Endothelial cell of umbilical vein (primary cell): ENCODE measurements around the gene TOP2A. TPM values are rescaled to one million over a fixed set of nuclear protein-coding genes. Genes with fewer than 3 reads are reported as not detected.

Experiments used
- BruUV-seq: library from RNA; stranded (reverse); fragments of 400-500 nt; replicated peaks from 2 replicates; lab custom pipeline; 2021; lab: Mats Ljungman, UMichigan
- CTCF ChIA-PET: fragments of 300-600, 350-600 bp; sonication (Branson Sonifier 250); formaldehyde crosslinking; loops from one replicate; lab custom pipeline; 2021; ENCODE audit warnings: antibody characterized with exemption, inconsistent platforms; lab: Charles Lee
- POLR2A ChIA-PET: fragments of 300-600, 350-600 bp; sonication (Branson Sonifier 250); formaldehyde crosslinking; loops from one replicate; lab custom pipeline; 2021; ENCODE audit warnings: antibody characterized with exemption, inconsistent platforms; lab: Charles Lee
- DNase-seq: peaks from one replicate; pipeline ENCODE4 v3.0.0-alpha.2; 2011; ENCODE audit warnings: low read depth, low spot score
- FAIRE-seq: peaks from 2 replicates; lab custom pipeline; 2011; peaks lifted over from hg19 to GRCh38; lab: Jason Lieb, UNC
- H2AFZ ChIP-seq: 2 replicates; pipeline ENCODE4 v1.6.0; 2012; ENCODE audit warnings: low read depth, low read length, control low read depth, inconsistent platforms
- H3K27ac ChIP-seq: 2 replicates; pipeline ENCODE4 v1.5.1; 2011; ENCODE audit warnings: low read depth, mild to moderate bottlenecking, control low read depth, low read length, moderate library complexity; ENCODE audit not compliant: insufficient read depth
- H3K27me3 ChIP-seq, 2 experiments: 2 replicates each; pipeline versions ENCODE4 v1.6.0 to v1.6.1; 2011; ENCODE audit warnings: low read length in 2 of 2, mixed read lengths in 1 of 2; ENCODE audit not compliant: control insufficient read depth in 2 of 2, insufficient read depth in 2 of 2
- H3K36me3 ChIP-seq, 2 experiments: 2 replicates in 1 of 2; 3 replicates in 1 of 2; pipeline ENCODE4 v1.5.1; 2011; ENCODE audit warnings: low read length in 2 of 2, mild to moderate bottlenecking in 1 of 2, moderate library complexity in 1 of 2; ENCODE audit not compliant: control insufficient read depth in 2 of 2, insufficient read depth in 2 of 2; ENCODE audit errors: extremely low read depth in 1 of 2
- H3K4me1 ChIP-seq: 3 replicates; pipeline ENCODE4 v1.5.1; 2011; ENCODE audit warnings: mild to moderate bottlenecking, low read length; ENCODE audit not compliant: control insufficient read depth, insufficient read depth; ENCODE audit errors: extremely low read depth
- H3K4me2 ChIP-seq: 2 replicates; pipeline ENCODE4 v1.6.1; 2011; ENCODE audit warnings: low read length, control low read depth, mixed read lengths; ENCODE audit not compliant: insufficient read depth
- H3K4me3 ChIP-seq, 3 experiments: fragments of 200-600 bp in 1 of 3; sonication (generic), shearing (Covaris generic) in 1 of 3; replicated peaks in 1 of 3; 2 replicates each; pipeline ENCODE4 v1.5.1; 2011 to 2016; ENCODE audit warnings: control low read depth in 3 of 3, low read length in 3 of 3, mild to moderate bottlenecking in 2 of 3, inconsistent platforms in 1 of 3, low read depth in 1 of 3, moderate library complexity in 1 of 3; ENCODE audit not compliant: insufficient read depth in 1 of 3
- H3K79me2 ChIP-seq: 2 replicates; pipeline ENCODE4 v1.6.0; 2012; ENCODE audit warnings: low read length, inconsistent platforms; ENCODE audit not compliant: control insufficient read depth, insufficient read depth
- H3K9ac ChIP-seq: replicated peaks from 2 replicates; pipeline ENCODE3; 2011; ENCODE audit warnings: low read length, control low read depth; ENCODE audit not compliant: insufficient read depth; ENCODE audit errors: extremely low read depth
- H3K9me1 ChIP-seq: replicated peaks from 3 replicates; pipeline ENCODE4 v1.6.0; 2011; ENCODE audit warnings: mild to moderate bottlenecking, low read length; ENCODE audit not compliant: control insufficient read depth, insufficient read depth; ENCODE audit errors: extremely low read depth
- H3K9me3 ChIP-seq: replicated peaks from 2 replicates; pipeline ENCODE4 v1.5.1; 2012; ENCODE audit warnings: low read length, inconsistent platforms; ENCODE audit not compliant: control insufficient read depth, insufficient read depth
- H4K20me1 ChIP-seq: replicated peaks from 2 replicates; pipeline ENCODE3; 2011; ENCODE audit warnings: mild to moderate bottlenecking, low read length; ENCODE audit not compliant: control insufficient read depth, insufficient read depth; ENCODE audit errors: extremely low read depth
- CTCF ChIP-seq, 2 donors: IDR thresholded peaks; 1 replicate in 1 of 2; 2 replicates in 1 of 2; pipeline ENCODE4 v1.5.1; 2011; ENCODE audit warnings: low read length in 2 of 2, mild to moderate bottlenecking in 2 of 2, moderate library complexity in 2 of 2, control low read depth in 1 of 2, inconsistent platforms in 1 of 2, low read depth in 1 of 2; ENCODE audit not compliant: insufficient read depth in 1 of 2; ENCODE audit errors: extremely low read depth in 1 of 2
- EZH2 ChIP-seq: IDR thresholded peaks from 2 replicates; pipeline ENCODE4 v1.6.1; 2012; ENCODE audit warnings: borderline replicate concordance, low read depth, mild to moderate bottlenecking, moderate library complexity, low read length, inconsistent platforms; ENCODE audit not compliant: severe bottlenecking
- FOS ChIP-seq: IDR thresholded peaks from 2 replicates; pipeline ENCODE4 v1.6.1; 2011; ENCODE audit warnings: mild to moderate bottlenecking, low read length, moderate library complexity, borderline replicate concordance; ENCODE audit not compliant: insufficient read depth
- GATA2 ChIP-seq: IDR thresholded peaks from 2 replicates; pipeline ENCODE4 v1.7.0; 2011; ENCODE audit warnings: low read depth, mild to moderate bottlenecking, moderate library complexity, mixed read lengths, low read length; ENCODE audit not compliant: insufficient read length, insufficient read depth
- JUN ChIP-seq: IDR thresholded peaks from 2 replicates; pipeline ENCODE4 v1.6.1; 2011; ENCODE audit warnings: borderline replicate concordance, low read depth; ENCODE audit not compliant: insufficient read length, insufficient read depth
- MAX ChIP-seq: IDR thresholded peaks from 2 replicates; pipeline ENCODE4 v1.6.1; 2011; ENCODE audit not compliant: insufficient read depth, insufficient read length
- MYC ChIP-seq: IDR thresholded peaks from one replicate; pipeline ENCODE4 v1.6.1; 2011; ENCODE audit warnings: mild to moderate bottlenecking, low read depth, low read length
- POLR2A ChIP-seq: IDR thresholded peaks from 2 replicates; pipeline ENCODE4 v1.6.1; 2012; ENCODE audit warnings: low read depth, mild to moderate bottlenecking, control low read depth, low read length
- POLR2AphosphoS5 ChIP-seq: IDR thresholded peaks from 2 replicates; pipeline ENCODE4 v1.6.1; 2012; ENCODE audit warnings: low read depth, mild to moderate bottlenecking, control low read depth, low read length, moderate library complexity; ENCODE audit not compliant: insufficient read depth
- dilution Hi-C: fragments of 300-500 bp; cut with MboI; formaldehyde crosslinking; loops from one replicate; pipeline ENCODE4 v1.15.0; 2019; ENCODE audit warnings: low sequenced_read_pairs; ENCODE audit not compliant: extremely low pct_ligation_motif_present
- intact Hi-C: fragments of 100-400 bp; cut with micrococcal nuclease; formaldehyde crosslinking; loops from one replicate; pipeline ENCODE4 v1.10.0; 2022
- polyA plus RNA-seq, 4 experiments: library from polyadenylated mRNA; depleted of rRNA in 3 of 4; stranded (reverse) in 3 of 4; unstranded in 1 of 4; fragments of >200 nt; gene quantifications; 2 replicates each; pipeline versions ENCODE4 v1.2.1 to v1.2.3, GENCODE V29; 2011 to 2012; ENCODE audit warnings: missing spikeins in 1 of 4
- total RNA-seq: library from RNA; stranded (reverse); gene quantifications from 2 replicates; pipeline ENCODE4 v1.2.3, GENCODE V29; 2021

The TOP2A gene
- total and polyA plus RNA-seq, 2 donors (not counting 3 experiments of a cell fraction or from before 2014, with no cell fraction given), result 31.3 to 160 TPM

GRCh38 chr17:40460604-40460967, 42.9 kb upstream of the TOP2A start:
- CTCF ChIA-PET, result interaction anchor here (0.5 to 4.5 kb wide), 9 partner anchors 10 to 155 kb away, joined by 3 to 31 read pairs (median 3); no protein-coding TSS in a partner anchor
- no peaks in the 10 kb centered on the region for H3K9me1 ChIP-seq
- DNase-seq, result no peak
- H3K9me3 ChIP-seq, result no peaks in the 10 kb centered on the region
- FAIRE-seq, result no peak
- H3K79me2 ChIP-seq, result no peaks in the 10 kb centered on the region
- no peaks in the 10 kb centered on the region for H3K27me3 ChIP-seq
- POLR2A ChIA-PET, result no interaction called here
- no peak for TF ChIP-seq FOS
- dilution Hi-C loops (no loop called here), intact Hi-C loops (no loop called here)
- peaks cover 12 to 37% of the 10 kb centered on the region in 2 experiments for H3K36me3 ChIP-seq
- H3K4me3 ChIP-seq, result no peak overlapping the region
- H3K9ac ChIP-seq, result no peak overlapping the region
- no peak overlapping the region for H3K27ac ChIP-seq
- H3K4me2 ChIP-seq, result no peak overlapping the region
- H4K20me1 ChIP-seq, result no peaks in the 10 kb centered on the region
- H3K4me1 ChIP-seq, result no peaks in the 10 kb centered on the region
- no peak overlapping the region for H2AFZ ChIP-seq
- BruUV-seq, result no TSS peak

- no peaks in the 10 kb centered on the region for H4K20me1 ChIP-seq
- intact Hi-C loops (no loop called here), dilution Hi-C loops (no loop called here)
- H3K36me3 ChIP-seq, result peaks cover 12 to 37% of the 10 kb centered on the region in 2 experiments
- CTCF ChIA-PET, result interaction anchor here (0.5 to 4.5 kb wide), 10 partner anchors 11 to 155 kb away, joined by 3 to 31 read pairs (median 3); no protein-coding TSS in a partner anchor
- FAIRE-seq, result no peak
- H3K4me1 ChIP-seq, result no peaks in the 10 kb centered on the region
- DNase-seq, result no peak
- no peak overlapping the region for H2AFZ ChIP-seq
- BruUV-seq, result no TSS peak
- H3K9me3 ChIP-seq, result no peaks in the 10 kb centered on the region
- no peaks in the 10 kb centered on the region for H3K9me1 ChIP-seq
- H3K79me2 ChIP-seq, result no peaks in the 10 kb centered on the region
- no peak overlapping the region for H3K9ac ChIP-seq
- no peak overlapping the region for H3K27ac ChIP-seq
- no peak overlapping the region for H3K4me2 ChIP-seq
- POLR2A ChIA-PET, result no interaction called here
- H3K27me3 ChIP-seq, result no peaks in the 10 kb centered on the region
- H3K4me3 ChIP-seq, result no peak overlapping the region
- no peak for TF ChIP-seq FOS
- no peak for TF ChIP-seq POLR2A
- no peak for TF ChIP-seq EZH2
- TF ChIP-seq MAX, result no peak
- no peak for TF ChIP-seq MYC
- TF ChIP-seq POLR2AphosphoS5, result no peak
- TF ChIP-seq CTCF (IDR thresholded peaks at IDR 0.05; ENCODE audit: extremely low read depth in 1 of 2, insufficient read depth in 1 of 2, low read depth in 1 of 2, low read length in 2 of 2), result no peak
- no peak for TF ChIP-seq GATA2
- TF ChIP-seq JUN, result no peak
Measured at GRCh38 chr17:40459636-40460603, 42.2 kb upstream of the TOP2A start.
